G401.6 (cell line): ENCODE data around the gene CHAD.

Source experiments
- FAIRE-seq: peaks from 2 replicates; lab custom pipeline; 2012; peaks lifted over from hg19 to GRCh38; lab: Jason Lieb, UNC

CHAD gene

GRCh38 chr17:50473901-50474300 lies 5.2 kb upstream of the CHAD start:
- FAIRE-seq: no peak

- FAIRE-seq: peak; percentile 86
Measured at GRCh38 chr17:50472761-50473161, 4.1 kb upstream of the CHAD start.

GRCh38 chr17:50472286-50472685 lies 3.6 kb upstream of the CHAD start:
- no peak for FAIRE-seq

- FAIRE-seq: no peak
Measured at GRCh38 chr17:50471009-50471905, 2.6 kb upstream of the CHAD start.

- FAIRE-seq: no peak
Measured at GRCh38 chr17:50470426-50470825, 1.7 kb upstream of the CHAD start.

- FAIRE-seq: no peak
Measured at GRCh38 chr17:50469671-50470305, 1.1 kb upstream of the CHAD start.

- no peak for FAIRE-seq
Measured at GRCh38 chr17:50469208-50469605, 527 bp upstream of the CHAD start.

GRCh38 chr17:50467855-50468303 lies 801 bp downstream of the CHAD start:
- no peak for FAIRE-seq

GRCh38 chr17:50467114-50467854 lies 1.4 kb downstream of the CHAD start:
- no peak for FAIRE-seq

GRCh38 chr17:50466371-50467113 lies 2.1 kb downstream of the CHAD start:
- no peak for FAIRE-seq

GRCh38 chr17:50465635-50466034 lies 3.0 kb downstream of the CHAD start:
- FAIRE-seq: no peak

GRCh38 chr17:50465171-50465570 lies 3.5 kb downstream of the CHAD start:
- FAIRE-seq: no peak

- no peak for FAIRE-seq
Measured at GRCh38 chr17:50464736-50465135, 3.9 kb downstream of the CHAD start.

GRCh38 chr17:50464121-50464520 lies 4.6 kb downstream of the CHAD start:
- no peak for FAIRE-seq

- FAIRE-seq: no peak
Measured at GRCh38 chr17:50462446-50462845, 6.2 kb downstream of the CHAD start.

GRCh38 chr17:50461550-50462132 lies 7.0 kb downstream of the CHAD start:
- no peak for FAIRE-seq

- no peak for FAIRE-seq
Measured at GRCh38 chr17:50460831-50461526, 7.7 kb downstream of the CHAD start.

GRCh38 chr17:50459756-50460155 lies 8.9 kb downstream of the CHAD start:
- FAIRE-seq: no peak

- FAIRE-seq: no peak
Measured at GRCh38 chr17:50458701-50459676, 9.7 kb downstream of the CHAD start.

GRCh38 chr17:50458270-50458669 lies 10.4 kb downstream of the CHAD start:
- FAIRE-seq: no peak
